C4-2B (cell line): ENCODE results near the gene THBS4.
"Not testable (repeated sequence)": the region's sequence is repeated elsewhere in the genome, so short reads cannot be mapped to it uniquely, and the experiment has no call there.

Experiments used
- H3K27ac ChIP-seq: fragments of 450-650 bp; 2 replicates; pipeline ENCODE4 v1.5.1; 2017
- CTCF ChIP-seq: fragments of 450-650 bp; conservative IDR thresholded peaks from 2 replicates; pipeline ENCODE4 v1.5.1; 2017; ENCODE audit warnings: mild to moderate bottlenecking
- ZFX ChIP-seq: fragments of 450-650 bp; IDR thresholded peaks from 2 replicates; pipeline ENCODE4 v1.6.1; 2017

The THBS4 gene

DNA sequence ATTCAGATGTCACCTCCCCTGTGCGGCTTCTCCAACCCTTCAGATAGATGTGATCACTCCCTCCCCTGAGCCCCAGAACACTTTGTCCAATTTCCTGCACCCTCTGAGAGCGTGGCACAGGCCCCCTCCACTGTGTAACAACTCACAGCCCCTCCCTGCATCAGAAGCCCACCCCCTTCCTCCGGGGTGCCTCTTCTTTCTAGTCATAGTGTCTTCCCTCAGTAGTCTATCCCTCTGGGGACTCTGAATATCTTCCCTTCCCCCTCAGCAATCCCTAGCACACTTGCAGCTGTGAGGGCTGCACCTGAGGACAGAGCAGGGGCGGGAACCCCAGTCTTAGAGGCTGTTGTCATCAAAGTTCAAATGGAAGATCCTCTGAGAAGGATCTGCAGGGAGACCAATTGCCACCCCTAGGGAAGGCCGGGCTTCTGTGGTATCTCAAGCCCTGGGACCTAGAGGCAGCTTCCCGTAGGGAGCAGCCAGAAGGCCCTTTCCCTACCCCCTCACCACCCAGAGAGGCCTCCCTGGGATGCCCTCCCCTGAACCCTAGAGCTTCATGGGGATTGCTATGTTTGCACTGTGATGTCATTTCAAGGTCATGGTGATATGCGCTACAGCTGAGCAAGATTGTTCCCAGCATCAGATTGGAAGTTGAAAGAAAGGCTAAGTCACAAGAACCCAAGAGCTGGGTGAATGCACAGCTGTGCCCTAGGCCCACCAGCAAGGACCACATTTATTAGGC lies 70.7 kb downstream of the THBS4 start:
- H3K27ac ChIP-seq: no peak overlapping the region
- TF ChIP-seq ZFX (no peak), CTCF (no peak)

DNA sequence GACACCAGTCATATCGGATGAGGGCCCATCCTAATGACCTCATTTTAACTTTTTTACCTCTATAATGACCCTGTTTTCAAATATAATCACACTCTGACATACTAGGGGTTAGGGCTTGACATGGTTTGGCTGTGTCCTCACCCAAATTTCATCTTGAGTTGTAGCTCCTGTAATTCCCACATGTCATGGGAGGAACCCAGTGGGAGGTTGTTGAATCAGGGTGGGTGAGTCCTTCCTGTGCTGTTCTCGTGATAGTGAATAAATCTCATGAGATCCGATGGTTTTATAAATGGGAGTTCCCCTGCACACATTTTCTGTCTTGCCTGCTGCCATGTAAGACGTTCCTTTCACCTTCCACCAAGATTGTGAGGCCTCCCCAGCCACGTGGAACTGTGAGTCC lies 71.8 kb downstream of the THBS4 start:
- TF ChIP-seq CTCF: no peak
- TF ChIP-seq ZFX: no peak
- no peak overlapping the region for H3K27ac ChIP-seq

GRCh38 chr5:80109646-80110478 lies 74.7 kb downstream of the THBS4 start:
- TF ChIP-seq ZFX (no peak), CTCF (no peak)

DNA sequence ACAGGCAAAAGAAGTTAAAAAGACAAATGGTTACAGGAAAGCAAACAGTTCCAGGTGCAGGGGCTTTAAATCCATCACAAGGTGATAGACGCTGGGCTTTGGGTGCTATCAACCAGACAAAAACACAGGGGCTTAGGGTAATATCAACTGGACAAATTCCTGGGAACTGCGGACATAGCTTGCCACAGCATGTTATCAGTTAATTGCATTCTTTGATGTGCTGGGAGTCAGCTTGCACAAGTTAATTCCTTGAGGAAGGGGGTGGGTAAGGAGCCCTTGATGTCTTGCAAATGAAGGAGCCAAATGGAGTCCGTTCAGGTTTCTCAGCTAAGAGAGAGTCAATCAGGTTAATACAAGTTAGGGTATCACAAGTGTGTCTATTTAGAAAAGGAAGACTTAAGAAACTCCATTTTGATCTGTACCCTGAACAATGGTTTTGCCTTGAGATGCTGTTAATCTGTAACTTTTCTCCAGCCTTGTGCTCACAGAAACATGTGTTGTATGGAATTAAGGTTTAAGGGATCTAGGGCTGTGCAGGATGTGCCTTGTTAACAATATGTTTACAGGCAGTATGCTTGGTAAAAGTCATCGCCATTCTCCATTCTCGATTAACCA lies 76.3 kb downstream of the THBS4 start:
- not testable (repeated sequence) for H3K27ac ChIP-seq

More at GRCh38 chr5:80109646-80110478, 74.7 kb downstream of the THBS4 start:
- H3K27ac ChIP-seq: no peak overlapping the region

- H3K27ac ChIP-seq: no peak overlapping the region
- TF ChIP-seq ZFX: no peak
- no peak for TF ChIP-seq CTCF
Measured at GRCh38 chr5:80114860-80115259, 79.7 kb downstream of the THBS4 start.

- TF ChIP-seq CTCF: no peak
- TF ChIP-seq ZFX: no peak
- H3K27ac ChIP-seq: no peak overlapping the region
Measured at GRCh38 chr5:80116000-80116399, 80.9 kb downstream of the THBS4 start.

DNA sequence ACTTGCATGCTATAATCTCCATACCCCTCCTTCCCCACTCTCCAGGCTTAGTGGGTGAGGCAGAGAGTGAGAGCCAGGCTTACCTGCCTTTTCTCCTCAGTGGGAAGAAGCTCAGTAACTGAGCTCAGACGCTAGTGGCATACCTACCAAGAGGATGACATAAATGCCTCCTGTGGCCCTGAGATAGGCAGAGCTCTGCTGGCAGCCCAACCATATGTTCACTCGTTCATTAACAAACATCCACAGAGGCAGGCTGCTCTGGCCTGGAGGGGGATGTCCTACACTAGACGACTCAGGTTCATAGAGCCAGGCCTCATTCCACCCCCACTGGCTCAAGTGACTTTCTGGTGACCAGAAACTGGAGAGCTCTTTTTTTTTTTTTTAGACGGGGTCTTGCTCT lies 81.3 kb downstream of the THBS4 start:
- TF ChIP-seq CTCF (no peak), ZFX (no peak)
- no peak overlapping the region for H3K27ac ChIP-seq
